WI38 (cell line): ENCODE results near the gene CAMK4.
A peak's percentile ranks its signal among the peaks of the same experiment; 100 is the strongest.

Experiments used
- H3K4me3 ChIP-seq: 2 replicates; pipeline ENCODE4 v1.5.1; 2011; ENCODE audit warnings: low read depth, mild to moderate bottlenecking, control low read depth, low read length
- CTCF ChIP-seq: IDR thresholded peaks from 2 replicates; pipeline ENCODE4 v1.5.1; 2012; ENCODE audit warnings: low read depth, mild to moderate bottlenecking, control low read depth, low read length

The CAMK4 gene

GRCh38 chr5:111224561-111225345, 569 bp downstream of the CAMK4 start:
- H3K4me3 ChIP-seq, result peak overlapping the region; percentile 68

GRCh38 chr5:111225926-111226325, 1.7 kb downstream of the CAMK4 start:
- TF ChIP-seq CTCF, result no peak
- no peak overlapping the region for H3K4me3 ChIP-seq

More at GRCh38 chr5:111224561-111225345, 569 bp downstream of the CAMK4 start:
- no peak for TF ChIP-seq CTCF

GRCh38 chr5:111226556-111226955, 2.4 kb downstream of the CAMK4 start:
- TF ChIP-seq CTCF, result no peak
- H3K4me3 ChIP-seq, result no peak overlapping the region

- H3K4me3 ChIP-seq, result no peak overlapping the region
- no peak for TF ChIP-seq CTCF
Measured at GRCh38 chr5:111227226-111227782, 3.1 kb downstream of the CAMK4 start.

GRCh38 chr5:111227801-111228200, 3.6 kb downstream of the CAMK4 start:
- no peak overlapping the region for H3K4me3 ChIP-seq
- no peak for TF ChIP-seq CTCF

- no peak overlapping the region for H3K4me3 ChIP-seq
- no peak for TF ChIP-seq CTCF
Measured at GRCh38 chr5:111228520-111229220, 4.5 kb downstream of the CAMK4 start.
